ENCODE measurements around the gene PRKN.
"Not testable (repeated sequence)": the region's sequence is repeated elsewhere in the genome, so short reads cannot be mapped to it uniquely, and the experiment has no call there.

PRKN gene

DNA sequence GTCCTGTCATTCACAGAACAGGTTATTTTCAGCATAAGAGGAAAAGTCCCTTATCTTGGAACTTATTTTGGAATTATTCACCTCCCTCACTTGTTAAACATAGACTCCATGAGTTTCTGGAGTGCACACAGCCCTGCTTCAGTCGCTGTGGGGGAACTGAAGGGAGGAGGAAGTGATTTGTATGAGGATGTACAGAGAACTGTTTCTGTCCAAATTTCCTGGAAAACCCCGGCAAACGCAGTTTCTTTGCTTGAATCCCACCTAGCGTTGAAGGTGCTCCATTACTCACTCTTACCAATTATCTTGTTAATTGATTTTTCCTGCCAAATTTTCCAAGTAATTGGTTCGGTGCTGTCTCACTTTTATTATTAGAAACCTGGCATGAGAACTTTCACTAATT is 1375.7 kb downstream of the PRKN start:
- DNase-seq, result no peak

DNA sequence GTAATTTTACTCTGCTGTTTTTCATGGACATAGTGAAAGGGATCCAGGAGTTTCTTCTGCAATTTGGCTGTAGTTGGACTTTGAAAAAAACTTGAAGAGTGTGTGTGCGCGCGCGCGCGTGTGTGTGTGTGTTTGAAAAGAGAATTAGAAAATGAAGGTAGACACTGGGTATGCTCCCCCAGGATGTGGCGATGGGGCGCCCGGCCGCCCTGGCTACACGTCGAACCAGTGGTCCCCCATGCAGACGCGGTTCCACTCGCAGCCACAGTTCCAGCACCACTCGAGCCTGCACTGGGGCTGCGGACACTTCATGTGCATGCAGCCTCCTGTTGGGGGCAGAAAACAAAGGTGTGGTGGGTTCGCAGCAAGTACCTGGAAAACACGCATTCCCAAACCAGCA is 1377.7 kb downstream of the PRKN start:
- no peak for DNase-seq

DNA sequence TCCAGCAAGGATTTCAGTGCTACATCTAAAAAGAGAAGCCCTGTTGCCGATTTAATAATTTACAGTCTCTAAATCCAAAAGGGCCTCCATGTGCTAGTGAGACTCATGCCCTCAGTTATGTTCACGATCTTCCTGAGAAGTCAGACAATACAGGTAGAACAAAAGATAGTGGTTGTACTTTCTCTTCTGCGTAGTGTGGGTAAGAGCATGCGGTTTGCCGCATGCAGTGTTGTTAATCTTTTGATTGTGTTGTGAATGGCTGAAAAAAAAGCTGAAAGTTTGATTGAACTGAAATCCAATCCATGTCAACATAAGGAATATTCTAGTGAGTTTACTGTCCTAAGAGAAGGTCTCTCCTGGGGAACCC is 1379.0 kb downstream of the PRKN start:
- no peak for DNase-seq

DNA sequence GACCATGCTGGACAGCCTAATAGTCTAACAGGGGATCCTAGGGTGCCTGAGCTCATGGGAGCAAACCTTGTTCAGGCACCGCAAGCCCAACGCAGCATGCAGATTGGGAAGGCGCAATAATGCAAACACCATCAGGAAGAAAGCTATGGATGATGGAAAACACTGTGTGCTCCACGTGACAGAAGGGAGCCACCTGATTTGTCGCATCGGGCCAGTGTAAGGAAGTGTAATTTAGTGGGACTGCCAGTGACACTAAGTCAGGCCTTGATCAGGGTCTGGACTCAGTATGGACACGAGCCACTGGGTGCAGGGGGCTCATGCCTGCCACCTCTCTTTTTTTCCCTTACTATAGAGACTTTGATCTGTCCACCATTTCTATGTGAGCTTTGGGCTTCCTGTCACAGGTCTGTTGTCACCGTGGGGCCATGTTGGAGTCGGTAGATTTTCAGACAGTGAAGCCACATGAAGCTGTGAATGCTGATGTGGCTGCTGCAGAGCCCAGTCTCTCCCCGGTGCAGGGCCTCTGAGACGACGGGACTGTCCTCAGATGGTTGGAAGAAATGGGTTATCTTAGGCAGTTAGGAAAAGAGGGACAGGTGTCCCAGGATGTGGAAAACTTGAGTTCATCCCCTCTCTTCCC is 1379.5 kb downstream of the PRKN start:
- no peak for DNase-seq

DNA sequence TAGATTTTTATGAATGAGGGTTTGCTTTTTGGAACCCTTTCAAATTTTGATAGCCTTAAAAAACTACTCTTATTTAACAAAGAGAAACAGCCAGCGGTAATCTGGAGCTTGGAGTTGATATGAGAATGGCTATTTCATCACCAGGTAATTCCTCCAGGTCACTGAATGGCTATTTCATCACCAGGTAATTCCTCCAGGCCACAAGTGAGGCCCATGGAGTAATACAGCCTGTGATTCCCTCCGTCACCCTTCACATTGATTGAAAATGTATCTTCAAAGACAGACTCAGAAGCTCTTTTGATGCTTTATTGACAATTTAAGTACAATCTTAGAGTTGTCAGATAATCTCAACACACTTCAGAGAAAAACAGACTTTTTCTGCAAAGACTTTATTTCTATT is 1380.4 kb downstream of the PRKN start:
- no peak for DNase-seq

DNA sequence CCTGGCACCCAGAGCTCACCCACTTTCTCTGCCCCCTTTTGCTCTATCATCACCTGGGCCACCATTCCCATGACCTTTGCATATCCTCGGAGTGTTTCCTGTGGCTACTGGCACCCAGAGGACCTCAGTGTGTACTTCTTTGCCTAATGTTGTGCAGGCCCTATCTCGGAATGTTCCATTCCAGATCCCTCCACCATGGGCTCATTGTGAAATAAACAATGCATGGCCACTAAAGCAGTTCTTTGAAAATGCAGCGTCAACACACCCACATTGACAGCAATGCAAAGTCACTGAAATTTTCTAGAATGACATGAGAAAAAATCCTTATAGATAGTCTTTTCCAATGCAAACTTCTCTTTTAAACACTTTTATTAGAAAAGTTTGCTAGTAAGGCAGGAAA is 1380.8 kb downstream of the PRKN start:
- no peak for DNase-seq

DNA sequence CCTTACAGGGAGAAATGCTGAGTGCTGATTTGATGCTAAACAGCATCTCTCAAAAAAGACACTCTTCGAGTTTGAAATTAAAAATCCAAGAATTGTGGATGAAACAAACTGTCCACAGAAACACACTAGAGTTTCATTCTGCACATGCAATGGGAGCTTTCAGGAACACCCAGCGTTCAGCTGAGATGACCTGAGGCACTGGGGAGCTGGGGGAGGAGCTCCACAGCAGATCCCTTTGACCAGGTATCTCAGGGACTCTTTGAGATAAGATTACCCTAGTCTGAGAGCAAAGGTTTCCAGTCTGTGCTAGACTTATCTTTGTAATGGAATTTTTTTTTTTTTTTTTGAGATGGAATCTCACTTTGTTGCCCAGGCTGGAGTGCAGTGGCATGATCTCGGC is 1382.9 kb downstream of the PRKN start:
- DNase-seq, result no peak

DNA sequence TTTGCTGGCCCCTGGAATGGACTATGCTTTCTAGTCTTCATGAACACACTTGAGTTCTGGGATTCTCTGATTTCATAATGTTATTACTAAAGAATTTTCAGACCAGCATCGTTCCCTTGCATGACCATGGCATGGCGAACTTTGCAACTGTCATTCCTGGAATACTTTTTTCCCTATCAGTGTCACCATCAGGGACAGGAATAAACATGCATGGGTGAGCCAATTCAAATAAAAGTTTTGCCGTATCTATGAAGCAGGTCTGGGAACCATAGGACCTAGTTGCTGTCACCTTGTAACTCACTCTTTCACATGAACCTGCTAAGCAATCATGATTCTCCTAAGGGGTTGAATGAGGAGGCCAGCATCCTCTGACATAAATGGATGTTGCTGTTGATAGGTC is 1385.5 kb downstream of the PRKN start:
- no peak for DNase-seq

DNA sequence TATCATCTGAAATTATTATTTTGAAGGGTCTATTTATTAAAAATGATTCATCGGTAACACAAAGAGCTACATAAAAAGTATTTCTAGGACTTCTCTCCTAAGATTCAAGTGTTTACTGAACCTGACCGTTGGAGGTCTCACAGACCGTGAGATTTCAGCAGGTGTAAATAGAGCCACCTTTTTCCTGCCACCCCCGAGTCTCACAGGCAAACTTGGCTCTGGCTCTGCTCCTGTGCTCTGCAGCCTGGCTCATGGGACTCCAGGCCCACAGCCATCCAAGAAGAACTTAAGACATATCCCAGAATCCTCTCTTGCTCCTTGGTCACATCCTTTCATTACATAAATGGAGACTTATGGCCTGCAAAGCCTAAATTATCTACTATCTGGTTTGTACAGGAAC is 1385.9 kb downstream of the PRKN start:
- DNase-seq, result no peak

DNA sequence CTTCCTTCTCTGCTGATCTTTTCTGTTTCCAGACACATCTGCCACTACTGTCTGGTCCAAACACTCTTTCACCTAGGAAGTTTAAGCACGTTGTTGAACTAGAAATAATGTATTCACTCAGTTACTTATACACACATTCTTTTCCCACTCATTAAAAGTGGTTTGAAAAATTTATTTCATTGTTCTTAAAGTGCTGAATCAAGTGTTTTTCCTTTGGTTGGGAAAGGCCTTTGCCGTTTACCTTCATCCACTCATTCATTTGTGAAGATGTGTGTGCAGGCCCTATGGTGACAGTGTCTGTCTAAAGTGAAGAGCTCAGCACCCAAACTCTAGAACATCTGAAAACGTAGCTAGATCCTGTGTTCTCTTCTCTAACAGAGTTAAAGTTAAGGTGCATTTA is 1389.6 kb downstream of the PRKN start:
- DNase-seq, result no peak

DNA sequence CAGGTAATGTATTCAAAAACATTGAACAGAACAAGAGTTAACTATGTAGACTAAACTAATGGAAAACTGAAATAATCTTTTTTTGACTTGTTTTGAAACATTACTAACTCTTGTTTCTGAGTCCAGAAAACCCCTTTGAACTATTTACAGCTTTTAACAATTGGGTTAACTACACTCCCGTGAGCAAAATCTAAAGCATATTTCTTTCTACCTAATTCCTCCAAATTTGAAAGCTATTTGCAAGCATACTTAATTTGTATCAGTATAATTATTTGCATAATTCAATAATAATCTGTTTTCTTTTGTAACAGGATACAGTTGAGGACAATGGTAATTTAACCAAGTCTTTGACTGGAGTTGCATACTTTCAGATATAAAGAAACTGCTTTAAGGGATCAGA is 1391.1 kb downstream of the PRKN start:
- DNase-seq, result no peak

DNA sequence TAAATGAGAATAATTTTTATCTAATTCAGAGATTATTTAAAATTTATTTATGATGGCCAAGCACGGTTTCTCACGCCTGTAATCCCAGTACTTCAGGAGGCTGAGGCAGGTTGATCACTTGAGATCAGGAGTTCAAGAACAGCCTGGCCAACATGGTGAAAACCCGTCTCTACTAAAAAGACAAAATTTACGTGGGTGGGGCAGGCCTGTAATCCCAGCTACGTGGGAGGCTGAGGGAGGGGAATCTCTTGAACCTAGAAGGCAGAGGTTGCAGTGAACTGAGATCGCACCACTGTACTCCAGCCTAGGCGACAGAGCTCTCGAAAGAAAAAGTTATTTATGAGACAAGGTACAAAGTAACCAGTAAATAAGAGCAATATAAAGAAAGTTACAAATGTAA is 1394.2 kb downstream of the PRKN start:
- DNase-seq, result no peak

DNA sequence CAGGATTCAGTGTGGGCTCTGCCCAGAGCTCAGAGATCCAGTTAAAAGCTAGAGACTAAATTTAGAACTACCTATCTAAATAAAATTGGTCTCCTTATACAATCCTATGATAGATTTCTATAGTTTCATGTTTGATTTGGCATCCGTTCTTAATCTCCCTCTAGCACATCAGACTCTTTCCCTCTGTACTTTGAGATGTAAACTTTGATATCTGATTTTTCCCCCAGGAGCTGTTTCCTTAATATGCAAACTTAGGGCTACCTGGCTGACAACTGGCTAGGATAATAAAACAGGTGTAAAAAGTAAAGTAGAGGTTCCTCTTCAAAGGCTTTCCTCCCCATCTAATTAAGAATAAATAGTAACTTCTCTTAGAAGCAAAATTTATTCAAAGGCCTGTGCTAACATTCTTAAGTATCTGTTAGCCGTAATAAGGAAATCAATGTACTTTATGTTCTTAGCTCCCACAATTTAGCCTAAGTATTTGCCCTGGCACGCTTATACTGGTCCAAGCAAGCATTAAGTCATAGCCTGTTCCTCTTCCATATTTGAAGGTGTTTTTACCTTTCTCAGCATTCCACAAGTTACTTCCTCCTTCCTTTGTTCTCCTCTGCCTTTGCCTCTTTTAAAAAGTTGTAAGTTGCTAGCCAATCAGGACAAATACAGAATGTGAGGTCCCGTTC is 1396.0 kb downstream of the PRKN start:
- DNase-seq, result not testable (repeated sequence)

DNA sequence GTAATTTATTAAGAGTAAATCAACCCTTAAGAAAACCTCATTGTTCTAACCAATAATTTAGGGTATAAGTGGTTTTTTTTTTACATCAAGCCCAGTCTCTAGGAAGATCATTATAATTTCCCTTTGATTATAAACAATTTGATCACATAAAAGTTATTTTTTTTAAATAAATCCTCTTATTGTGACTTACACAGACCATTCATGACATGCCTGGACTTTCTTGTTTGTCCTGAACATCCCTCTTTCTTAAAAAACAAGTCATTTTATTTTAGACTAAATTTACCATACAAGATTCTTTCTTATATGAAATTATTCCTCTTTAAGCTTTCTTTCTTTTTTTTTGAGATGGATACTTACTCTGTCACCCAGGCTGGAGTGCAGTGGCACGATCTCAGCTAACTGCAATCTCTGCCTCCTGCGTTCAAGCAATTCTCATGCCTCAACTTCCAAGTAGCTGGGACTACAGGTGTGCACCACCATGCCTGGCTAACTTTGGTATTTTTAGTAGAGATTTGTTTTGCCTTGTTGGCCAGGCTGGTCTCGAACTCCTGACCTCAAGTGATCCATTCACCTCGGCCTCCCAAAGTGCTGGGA is 1400.1 kb downstream of the PRKN start:
- no peak for DNase-seq

DNA sequence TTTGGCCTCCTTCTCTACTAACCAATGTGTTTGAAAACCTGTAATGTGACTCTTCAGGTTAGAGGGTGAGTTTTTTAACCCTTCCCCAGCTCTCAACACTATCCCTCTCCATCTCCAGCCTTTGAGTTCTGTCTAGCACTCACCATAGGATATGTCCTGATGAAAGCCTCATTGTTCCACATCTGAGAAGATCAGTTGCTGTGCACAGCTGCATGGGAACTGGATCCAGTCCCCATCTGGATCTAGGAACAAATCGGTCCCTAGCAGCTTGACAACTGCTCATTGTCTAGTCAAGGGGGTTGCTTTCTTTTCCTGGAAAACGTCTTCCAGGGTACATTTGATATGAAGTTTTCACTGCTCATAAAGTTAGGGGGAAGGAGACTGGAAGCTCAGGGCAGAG is 1408.3 kb downstream of the PRKN start:
- no peak for DNase-seq

DNA sequence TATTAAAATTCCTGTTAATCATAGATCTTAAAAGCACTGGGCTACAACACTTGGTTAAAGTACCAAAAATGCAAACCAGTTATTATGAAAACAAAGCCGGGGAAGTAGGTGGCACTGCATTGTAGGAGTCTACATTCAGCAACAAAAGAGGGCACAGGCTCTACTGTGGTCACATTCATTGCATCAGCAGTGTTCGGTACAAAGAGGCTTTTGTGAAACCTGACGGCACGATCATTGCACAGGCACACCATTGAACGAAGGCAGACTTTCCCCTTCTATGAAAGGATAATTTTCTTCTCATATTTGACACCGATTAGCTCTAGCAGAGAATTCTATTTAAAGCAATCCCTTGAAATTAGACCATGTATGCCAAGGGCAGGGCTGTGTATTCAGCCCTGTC is 1409.1 kb downstream of the PRKN start:
- no peak for DNase-seq

DNA sequence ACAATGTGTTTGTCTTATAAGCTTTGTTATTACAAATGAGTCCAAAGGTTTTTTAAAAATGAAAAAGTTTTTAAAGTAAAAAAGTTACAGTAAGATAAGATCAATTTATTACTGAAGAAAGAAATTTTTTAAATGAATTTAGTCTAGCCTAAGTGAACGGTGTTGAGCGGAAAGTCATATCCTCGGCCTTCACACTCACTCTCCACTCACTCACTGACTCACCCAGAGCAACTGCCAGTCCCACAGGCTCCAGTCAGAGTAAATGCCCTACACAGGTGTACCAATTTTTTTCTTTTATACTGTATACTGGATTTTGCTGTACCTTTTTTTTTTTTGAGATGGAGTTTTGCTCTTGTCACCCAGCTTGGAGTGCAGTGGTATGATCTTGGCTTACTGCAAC is 1411.0 kb downstream of the PRKN start:
- DNase-seq, result no peak

DNA sequence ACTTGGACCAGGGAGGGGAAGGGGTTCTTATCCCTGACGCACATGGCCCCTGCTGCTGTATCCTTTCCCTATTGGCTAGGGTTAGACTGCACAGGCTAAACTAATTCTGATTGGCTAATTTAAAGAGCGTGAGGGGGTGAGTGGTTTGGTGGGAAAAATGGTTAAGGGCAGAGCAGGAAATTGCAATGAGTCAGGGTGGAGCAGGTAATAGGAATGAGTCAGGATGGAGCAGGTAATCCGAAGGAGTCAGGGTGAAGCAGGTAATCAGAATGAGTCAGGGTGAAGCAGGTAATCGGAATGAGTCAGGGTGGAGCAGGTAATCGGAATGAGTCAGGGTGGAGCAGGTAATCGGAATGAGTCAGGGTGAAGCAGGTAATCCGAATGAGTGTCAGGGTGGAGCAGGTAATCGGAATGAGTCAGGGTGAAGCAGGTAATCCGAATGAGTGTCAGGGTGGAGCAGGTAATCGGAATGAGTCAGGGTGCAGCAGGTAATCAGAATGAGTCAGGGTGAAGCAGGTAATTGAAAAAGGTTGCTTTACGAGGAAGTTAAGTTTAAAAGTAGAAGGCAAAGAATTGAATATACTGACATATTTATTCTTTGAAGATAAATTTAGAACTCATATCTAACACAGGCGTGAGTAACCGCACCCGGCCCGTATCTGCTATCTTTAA is 1412.2 kb downstream of the PRKN start:
- not testable (repeated sequence) for DNase-seq

DNA sequence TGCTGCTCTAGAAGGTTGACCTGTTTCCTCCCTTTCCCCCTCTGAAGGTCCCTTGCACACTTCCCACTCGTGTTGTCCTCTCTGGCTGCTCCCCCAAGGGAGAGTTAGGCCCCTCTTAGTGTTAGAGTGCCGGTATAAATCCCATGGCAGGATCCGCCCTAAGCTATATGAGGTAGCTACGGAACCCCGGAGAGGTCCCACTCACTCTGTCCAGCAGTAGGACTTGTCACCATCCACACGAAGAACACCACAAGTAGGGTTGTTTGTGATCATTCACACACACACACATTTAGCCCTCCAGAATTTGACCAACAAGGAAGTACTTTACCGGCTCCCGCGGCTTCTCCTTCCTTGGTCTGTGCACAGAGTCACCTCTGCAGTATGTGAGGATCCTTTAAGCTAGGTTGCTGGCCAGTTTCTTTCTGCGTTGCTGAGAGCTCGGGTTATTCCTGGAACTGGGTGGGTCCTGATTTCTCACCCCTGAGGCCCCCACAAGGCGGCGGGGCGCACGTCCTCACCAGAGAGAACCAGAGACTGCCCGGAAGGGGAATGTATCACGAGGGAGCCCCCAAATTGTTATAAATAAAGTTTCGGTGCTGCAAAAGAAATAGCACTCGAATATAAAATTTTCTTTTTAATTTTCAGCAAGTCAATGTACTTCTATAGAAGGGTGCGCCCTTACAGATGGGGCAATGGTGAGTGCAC is 1412.9 kb downstream of the PRKN start:
- DNase-seq, result not testable (repeated sequence)

DNA sequence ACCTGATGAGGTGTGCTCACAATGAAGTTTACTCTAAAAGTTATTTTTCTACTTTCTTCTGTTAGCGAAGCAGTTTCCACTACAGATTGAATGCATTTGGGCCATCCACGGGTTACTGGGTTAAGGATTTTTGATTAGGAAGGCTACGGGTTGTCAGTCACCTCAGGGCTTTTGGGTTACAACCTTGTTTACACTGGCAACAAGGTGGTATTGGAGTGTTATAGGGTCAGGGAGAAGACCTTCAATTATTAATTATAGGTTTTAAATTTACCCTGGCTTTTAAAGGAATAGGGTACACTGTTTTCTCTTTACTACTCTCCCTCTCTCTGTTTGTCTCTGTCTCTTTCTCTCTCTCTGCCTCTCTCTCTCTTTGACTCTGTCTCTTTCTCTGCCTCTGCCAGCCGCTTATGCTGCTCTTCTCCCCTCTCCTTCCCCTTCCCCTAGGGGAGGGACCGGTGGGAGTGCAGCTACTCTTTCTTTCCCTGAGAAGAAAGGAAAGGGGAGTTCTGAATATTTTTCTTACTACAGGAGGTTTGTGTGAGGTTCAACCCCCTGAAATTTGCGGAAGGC is 1413.5 kb downstream of the PRKN start:
- DNase-seq, result no peak

DNA sequence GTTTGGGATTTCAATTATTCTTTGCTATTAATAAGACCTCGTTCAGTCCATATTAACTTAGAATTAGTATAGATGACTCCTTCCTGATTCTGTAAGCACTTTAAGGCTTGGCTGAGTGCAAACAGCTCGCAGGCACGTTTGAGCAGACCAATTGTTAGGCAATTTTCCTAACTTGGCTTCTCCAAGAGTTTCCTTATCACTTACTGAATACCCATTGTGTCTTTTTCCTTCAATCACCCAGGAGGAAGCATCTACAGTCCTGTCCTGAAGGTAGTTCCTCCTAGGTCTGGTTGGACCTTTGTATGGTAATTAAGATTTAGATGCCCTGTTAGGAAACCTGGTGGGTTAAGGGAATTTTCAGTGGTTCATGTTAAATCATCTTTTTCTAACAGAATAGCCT is 1414.1 kb downstream of the PRKN start:
- DNase-seq, result not testable (repeated sequence)

DNA sequence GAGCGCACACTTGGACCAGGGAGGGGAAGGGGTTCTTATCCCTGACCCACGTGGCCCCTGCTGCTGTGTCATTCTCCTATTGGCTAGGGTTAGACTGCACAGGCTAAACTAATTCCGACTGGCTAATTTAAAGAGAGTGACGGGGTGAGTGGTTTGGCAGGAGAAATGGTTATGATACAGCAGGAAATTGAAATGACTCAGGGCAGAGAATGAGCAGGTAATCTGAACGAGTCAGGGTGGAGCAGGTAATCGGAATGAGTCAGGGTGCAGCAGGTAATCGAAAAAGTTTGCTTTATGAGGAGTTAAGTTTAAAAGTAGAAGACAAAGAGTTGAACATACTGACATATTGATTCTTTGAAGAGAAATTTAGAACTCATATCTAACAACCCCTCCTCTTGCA is 1417.8 kb downstream of the PRKN start:
- DNase-seq, result not testable (repeated sequence)

DNA sequence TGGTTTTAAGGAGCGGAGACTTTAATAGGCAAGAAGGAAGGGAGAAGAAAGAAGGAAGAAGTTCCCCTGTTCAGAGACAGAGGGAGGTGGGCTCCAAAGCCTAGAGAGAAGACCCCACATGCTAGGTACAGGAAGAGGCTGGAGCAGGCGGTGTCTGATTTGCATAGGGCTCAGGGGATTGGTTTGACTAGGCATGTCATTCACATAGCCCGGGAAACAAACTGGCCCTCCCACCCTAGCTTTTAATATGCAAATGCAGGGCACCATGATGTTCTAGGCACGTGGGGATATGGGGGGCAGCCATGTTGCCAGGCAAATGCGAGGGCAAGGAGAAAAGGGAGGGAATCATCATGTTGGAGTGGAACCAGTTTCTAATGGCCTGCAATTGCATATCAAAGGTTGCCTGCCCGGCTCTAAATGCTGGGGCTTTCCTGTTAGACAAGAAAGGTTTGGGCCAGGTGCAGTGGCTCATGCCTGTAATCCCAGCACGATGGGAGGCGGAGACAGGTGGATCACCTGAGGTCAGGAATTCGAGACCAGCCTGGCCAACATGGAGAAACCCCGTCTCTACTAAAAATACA is 1419.4 kb downstream of the PRKN start:
- no peak for DNase-seq

All from CD4-positive, alpha-beta T cell treated with Interleukin-4 for 4 hours (primary cell).